ENCODE data around the gene S100A12.

DNA sequence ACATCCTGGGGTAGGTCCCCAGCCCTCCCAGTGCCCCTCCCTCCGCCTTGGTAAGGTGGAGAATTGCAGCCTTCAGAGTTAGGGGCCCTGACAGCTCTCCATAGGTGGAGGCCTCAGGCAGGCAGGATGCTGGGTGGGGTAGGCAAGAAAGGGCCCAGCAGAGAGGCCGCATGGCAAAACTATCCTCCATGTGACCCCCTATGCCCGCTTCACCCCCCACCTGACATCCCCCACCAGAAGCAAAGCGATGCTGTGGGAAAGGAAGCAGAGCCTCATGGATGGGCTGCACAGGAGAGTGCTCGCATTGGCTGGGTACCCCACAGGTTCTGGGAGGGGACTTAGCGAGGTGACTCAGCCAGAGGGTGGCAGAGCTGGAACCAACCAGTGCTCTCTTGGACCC, 16.2 kb downstream of the S100A12 start:
- TF ChIP-seq, protein P1, sequence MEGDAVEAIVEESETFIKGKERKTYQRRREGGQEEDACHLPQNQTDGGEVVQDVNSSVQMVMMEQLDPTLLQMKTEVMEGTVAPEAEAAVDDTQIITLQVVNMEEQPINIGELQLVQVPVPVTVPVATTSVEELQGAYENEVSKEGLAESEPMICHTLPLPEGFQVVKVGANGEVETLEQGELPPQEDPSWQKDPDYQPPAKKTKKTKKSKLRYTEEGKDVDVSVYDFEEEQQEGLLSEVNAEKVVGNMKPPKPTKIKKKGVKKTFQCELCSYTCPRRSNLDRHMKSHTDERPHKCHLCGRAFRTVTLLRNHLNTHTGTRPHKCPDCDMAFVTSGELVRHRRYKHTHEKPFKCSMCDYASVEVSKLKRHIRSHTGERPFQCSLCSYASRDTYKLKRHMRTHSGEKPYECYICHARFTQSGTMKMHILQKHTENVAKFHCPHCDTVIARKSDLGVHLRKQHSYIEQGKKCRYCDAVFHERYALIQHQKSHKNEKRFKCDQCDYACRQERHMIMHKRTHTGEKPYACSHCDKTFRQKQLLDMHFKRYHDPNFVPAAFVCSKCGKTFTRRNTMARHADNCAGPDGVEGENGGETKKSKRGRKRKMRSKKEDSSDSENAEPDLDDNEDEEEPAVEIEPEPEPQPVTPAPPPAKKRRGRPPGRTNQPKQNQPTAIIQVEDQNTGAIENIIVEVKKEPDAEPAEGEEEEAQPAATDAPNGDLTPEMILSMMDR (conservative IDR thresholded peaks at IDR 0.05), result no peak
- no peak for TF ChIP-seq EZH2 (IDR thresholded peaks at IDR 0.05; ENCODE audit: low read depth)
